ENCODE measurements around the gene PCMTD2.
"Not testable (repeated sequence)": the region's sequence is repeated elsewhere in the genome, so short reads cannot be mapped to it uniquely, and the experiment has no call there.

Gene PCMTD2

DNA sequence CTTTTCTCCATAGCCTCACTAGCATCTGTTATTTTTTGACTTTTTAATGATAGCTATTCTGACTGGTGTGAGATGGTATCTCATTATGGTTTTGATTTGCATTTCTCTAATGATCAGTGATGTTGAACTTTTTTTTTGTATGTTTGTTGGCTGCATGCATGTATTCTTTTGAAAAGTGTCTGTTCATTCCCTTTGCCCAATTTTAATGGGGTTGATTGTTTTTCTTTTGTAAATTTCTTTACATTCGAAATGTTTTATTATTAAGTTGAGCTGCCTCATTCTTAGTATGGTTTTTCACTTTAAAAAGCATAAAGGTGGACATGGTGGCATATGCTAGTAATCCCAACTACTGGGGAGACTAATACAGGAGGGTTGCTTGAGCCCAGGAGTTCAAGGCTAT, 58.2 kb downstream of the PCMTD2 start:
- DNase-seq = not testable (repeated sequence)

DNA sequence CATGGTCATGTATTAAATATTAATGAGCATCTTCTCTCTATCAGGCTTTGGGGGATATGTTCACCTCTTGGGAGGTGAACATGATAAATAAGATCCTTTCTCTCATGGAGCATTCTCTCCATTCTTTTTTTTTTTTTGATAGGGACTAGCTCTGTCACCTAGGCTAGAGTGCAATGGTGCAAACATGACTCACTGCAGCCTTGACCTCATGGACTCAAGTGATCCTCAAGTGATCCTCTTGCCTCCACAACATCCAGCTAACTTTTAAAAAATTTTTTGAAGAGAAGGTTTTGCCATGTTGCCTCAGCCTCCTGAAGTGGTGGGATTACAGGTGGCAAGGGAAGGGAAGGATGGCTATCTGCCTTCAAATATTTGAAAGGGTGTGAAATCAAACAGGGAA, 59.8 kb downstream of the PCMTD2 start:
- not testable (repeated sequence) for DNase-seq

DNA sequence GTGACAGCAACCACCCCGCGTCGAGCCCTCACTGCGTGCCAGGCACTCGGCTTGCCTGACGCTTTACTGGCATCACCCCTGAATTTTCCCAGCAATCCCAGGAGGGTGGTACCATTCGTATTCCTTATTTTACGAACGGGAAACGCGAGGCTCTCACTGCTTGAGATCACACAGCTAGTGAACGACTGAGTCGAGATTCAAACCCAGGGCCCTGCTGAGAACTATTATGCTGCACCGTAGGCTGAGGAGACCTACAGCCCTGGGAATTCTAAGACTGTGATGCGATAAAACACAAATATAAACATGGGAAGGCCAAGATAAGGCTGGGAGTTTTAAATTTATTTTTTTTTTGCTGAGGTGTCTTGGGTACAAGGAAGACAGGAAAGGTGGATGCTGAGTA, 60.3 kb downstream of the PCMTD2 start:
- not testable (repeated sequence) for DNase-seq

DNA sequence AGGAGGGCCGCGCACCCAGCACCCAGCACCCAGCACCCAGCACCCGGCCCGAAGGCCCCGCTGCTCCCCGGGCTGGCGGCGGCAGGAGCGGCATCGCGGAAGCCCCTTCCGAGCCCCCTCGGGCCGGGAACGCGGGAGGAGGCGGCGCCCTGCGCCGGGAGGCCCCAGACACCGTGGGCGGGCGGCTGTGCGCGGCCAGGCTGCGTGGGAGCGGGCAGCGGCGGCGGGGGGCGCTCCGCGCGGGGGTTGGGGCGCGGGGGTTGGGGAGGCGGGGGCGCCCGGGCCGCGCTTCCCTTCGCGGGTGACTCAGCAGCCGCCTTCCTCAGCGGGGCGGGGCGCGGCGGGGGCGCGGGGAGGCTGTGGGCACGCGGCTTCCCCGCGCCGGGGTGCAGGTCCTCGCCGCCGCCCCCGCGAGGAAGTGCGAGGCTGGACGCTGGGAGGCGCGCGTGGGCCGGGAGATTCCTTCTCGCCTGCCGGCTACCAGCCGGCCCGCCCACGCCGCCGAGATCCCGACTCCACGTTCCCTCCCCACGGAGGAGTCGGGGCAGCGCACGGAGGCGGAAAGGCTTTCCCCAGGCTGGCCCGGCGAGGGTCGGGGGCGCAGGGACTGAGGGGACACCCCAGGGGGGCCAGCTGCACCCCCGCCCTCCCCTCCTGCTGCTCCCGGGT, 61.0 kb downstream of the PCMTD2 start:
- DNase-seq = not testable (repeated sequence)

DNA sequence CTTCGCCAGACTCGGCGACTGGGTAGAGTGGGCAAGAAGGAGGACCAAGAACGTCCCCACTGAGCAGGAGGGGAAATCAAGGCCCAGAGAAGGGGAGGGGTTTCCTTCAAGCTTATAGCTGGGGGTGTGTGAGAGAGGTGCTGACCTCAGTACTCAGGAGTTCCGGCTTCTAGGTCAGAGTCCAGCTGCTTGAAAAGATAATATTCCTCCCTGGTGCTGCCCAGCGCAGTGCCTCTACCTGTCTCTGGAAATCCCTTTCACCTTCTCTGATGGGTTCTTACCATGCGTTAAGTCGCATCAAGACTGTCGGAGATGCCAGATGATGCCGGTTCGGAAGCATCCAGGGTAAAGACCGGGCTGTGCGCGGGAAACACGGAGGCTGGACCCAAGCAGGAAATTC, 61.8 kb downstream of the PCMTD2 start:
- DNase-seq = not testable (repeated sequence)

DNA sequence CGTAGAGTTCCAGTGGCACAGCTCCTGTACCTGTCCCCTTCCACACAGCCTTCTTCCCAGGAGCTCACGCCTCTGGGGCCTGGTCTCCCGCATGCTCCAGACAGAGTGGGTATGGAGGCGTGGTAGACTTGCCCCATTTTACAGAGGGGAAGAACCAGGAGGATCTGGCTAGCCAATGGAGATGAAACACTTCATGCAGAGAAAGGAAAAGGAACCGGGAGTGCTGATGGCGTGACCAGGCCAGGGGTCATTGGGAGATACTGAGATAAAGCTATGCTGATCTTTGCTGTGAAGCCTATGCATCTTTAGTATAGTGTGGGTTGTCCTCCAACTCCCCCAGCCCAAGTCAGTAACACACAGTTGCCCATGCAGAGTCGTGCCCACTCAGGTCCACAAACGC, 62.5 kb downstream of the PCMTD2 start:
- not testable (repeated sequence) for DNase-seq

DNA sequence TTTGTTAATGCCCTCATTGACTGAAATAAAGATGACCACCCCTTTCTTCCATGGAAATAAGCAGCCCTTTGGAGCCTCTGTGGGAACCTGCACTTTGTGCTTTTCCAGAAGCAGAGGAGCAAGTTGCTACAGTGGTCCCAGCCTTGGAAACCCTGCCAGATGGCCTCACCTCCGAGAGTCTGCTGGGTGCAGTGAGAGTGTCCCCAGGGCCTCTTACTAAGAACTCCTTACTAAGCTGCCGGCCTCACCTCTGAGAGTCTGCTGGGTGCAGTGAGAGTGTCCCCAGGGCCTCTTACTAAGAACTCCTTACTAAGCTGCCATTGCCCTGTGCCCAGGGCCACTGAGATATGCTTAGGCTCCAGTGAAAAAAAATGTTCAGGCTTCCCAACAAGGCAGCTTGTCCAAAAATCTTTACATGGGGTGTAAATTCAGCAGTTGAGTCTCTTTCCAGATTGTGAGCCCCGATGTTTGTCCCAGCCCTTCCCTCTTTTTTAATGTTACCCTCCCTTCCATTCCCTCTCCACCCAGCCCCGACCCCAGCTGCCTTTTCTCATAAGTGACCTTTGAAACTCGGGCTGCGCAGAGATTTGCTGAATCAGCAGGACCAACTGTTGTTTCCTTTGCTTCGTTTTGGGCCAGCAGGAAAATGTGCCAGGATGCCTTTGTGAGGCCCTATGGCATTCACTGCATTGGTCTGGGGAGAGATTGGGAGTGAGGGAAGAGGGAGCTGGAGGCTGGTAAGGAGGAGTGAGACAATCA, 66.7 kb downstream of the PCMTD2 start:
- DNase-seq = not testable (repeated sequence)
